H1 (cell line): ENCODE measurements around the gene NADK2. TPM values are rescaled to one million over a fixed set of nuclear protein-coding genes. Genes with fewer than 3 reads are reported as not detected.

Source experiments
- CTCF ChIA-PET: fragments of 300-600 bp; sonication (Branson Sonifier 250); formaldehyde crosslinking; loops from one replicate; lab custom pipeline; 2021; ENCODE audit not compliant: partially characterized antibody; lab: Charles Lee
- POLR2A ChIA-PET: fragments of 300-600 bp; sonication (Branson Sonifier 250); formaldehyde crosslinking; loops from one replicate; lab custom pipeline; 2021; ENCODE audit warnings: inconsistent platforms; ENCODE audit not compliant: partially characterized antibody; lab: Charles Lee
- DNase-seq, 2 experiments: peaks; one replicate each; pipeline versions ENCODE4 v3.0.0 to v3.0.0-alpha.2; 2010 to 2022; ENCODE audit warnings: low spot score in 2 of 2, low read depth in 1 of 2, mixed read lengths in 1 of 2
- FAIRE-seq: peaks from 2 replicates; lab custom pipeline; 2011; peaks lifted over from hg19 to GRCh38; lab: Jason Lieb, UNC
- H2AFZ ChIP-seq: 2 replicates; pipeline ENCODE4 v1.8.1; 2012; ENCODE audit warnings: low read length, inconsistent platforms
- H2AK5ac ChIP-seq: 2 replicates; pipeline ENCODE4 v1.6.1; 2013; ENCODE audit warnings: low read depth, low read length
- H2BK120ac ChIP-seq: replicated peaks from 2 replicates; pipeline ENCODE3; 2013; ENCODE audit warnings: low read depth, low read length, inconsistent platforms
- H2BK12ac ChIP-seq: 2 replicates; pipeline ENCODE4 v1.6.1; 2013; ENCODE audit warnings: low read depth, low read length
- H2BK15ac ChIP-seq: 2 replicates; pipeline ENCODE4 v1.6.1; 2013; ENCODE audit warnings: low read length
- H2BK20ac ChIP-seq: 2 replicates; pipeline ENCODE4 v1.6.1; 2013; ENCODE audit warnings: low read length
- H2BK5ac ChIP-seq: 2 replicates; pipeline ENCODE4 v1.6.1; 2013; ENCODE audit warnings: low read depth, low read length
- H3K14ac ChIP-seq: 2 replicates; pipeline ENCODE4 v1.6.1; 2013; ENCODE audit warnings: inconsistent platforms; ENCODE audit not compliant: insufficient read length
- H3K18ac ChIP-seq: 2 replicates; pipeline ENCODE4 v1.6.1; 2013; ENCODE audit warnings: low read length; ENCODE audit errors: extremely low read depth
- H3K23ac ChIP-seq: 2 replicates; pipeline ENCODE4 v1.6.1; 2013; ENCODE audit warnings: inconsistent platforms; ENCODE audit not compliant: insufficient read length
- H3K23me2 ChIP-seq: 2 replicates; pipeline ENCODE4 v1.6.1; 2013; ENCODE audit warnings: low read depth, low read length
- H3K27ac ChIP-seq: 2 replicates; pipeline ENCODE4 v1.6.1; 2011; ENCODE audit warnings: low read depth, low read length, inconsistent platforms
- H3K27me3 ChIP-seq, 4 experiments: replicated peaks in 1 of 4; 1 replicate in 1 of 4; 2 replicates in 3 of 4; pipeline versions ENCODE4 v1.6.1 to v1.8.1; 2011 to 2013; ENCODE audit warnings: low read length in 3 of 4, mild to moderate bottlenecking in 3 of 4, inconsistent platforms in 2 of 4, mixed read lengths in 2 of 4, moderate library complexity in 1 of 4; ENCODE audit not compliant: control insufficient read depth in 3 of 4, insufficient read depth in 3 of 4; ENCODE audit errors: extremely low read depth in 1 of 4
- H3K36me3 ChIP-seq, 4 experiments: 2 replicates each; pipeline versions ENCODE4 v1.6.1 to v1.8.1; 2011 to 2013; ENCODE audit warnings: mild to moderate bottlenecking in 4 of 4, low read length in 3 of 4, moderate library complexity in 2 of 4, control low read depth in 1 of 4, inconsistent platforms in 1 of 4; ENCODE audit not compliant: insufficient read depth in 4 of 4, control insufficient read depth in 2 of 4
- H3K4ac ChIP-seq: replicated peaks from 2 replicates; pipeline ENCODE3; 2013; ENCODE audit warnings: low read length, low read depth, mixed read lengths, inconsistent platforms; ENCODE audit not compliant: insufficient read length
- H3K4me1 ChIP-seq, 4 experiments: replicated peaks in 1 of 4; 1 replicate in 1 of 4; 2 replicates in 3 of 4; pipeline versions ENCODE4 v1.6.1 to v1.8.1; 2011 to 2013; ENCODE audit warnings: low read length in 3 of 4, inconsistent platforms in 2 of 4, mixed read lengths in 1 of 4; ENCODE audit not compliant: insufficient read depth in 4 of 4, control insufficient read depth in 3 of 4
- H3K4me2 ChIP-seq, 2 experiments: 2 replicates each; pipeline versions ENCODE4 v1.6.1 to v1.8.1; 2011 to 2013; ENCODE audit warnings: low read depth in 2 of 2, low read length in 2 of 2, control low read depth in 1 of 2, inconsistent platforms in 1 of 2, mild to moderate bottlenecking in 1 of 2; ENCODE audit not compliant: insufficient read depth in 1 of 2
- H3K4me3 ChIP-seq, 4 experiments: fragments of 200-600, 300-600 bp in 1 of 4; sonication (generic), shearing (Covaris generic), sonication (Bioruptor Twin) in 1 of 4; 2 replicates each; pipeline versions ENCODE4 v1.5.1 to v1.8.1; 2011 to 2016; ENCODE audit warnings: low read length in 4 of 4, low read depth in 3 of 4, control low read depth in 2 of 4, inconsistent platforms in 2 of 4, mild to moderate bottlenecking in 2 of 4, mixed read lengths in 1 of 4, moderate library complexity in 1 of 4; ENCODE audit not compliant: insufficient read depth in 2 of 4; ENCODE audit errors: extremely low read depth in 1 of 4
- H3K56ac ChIP-seq: replicated peaks from 2 replicates; pipeline ENCODE3; 2013; ENCODE audit warnings: low read depth, mild to moderate bottlenecking, mixed read lengths, low read length, inconsistent platforms; ENCODE audit not compliant: insufficient read length
- H3K79me1 ChIP-seq: 2 replicates; pipeline ENCODE4 v1.6.1; 2013; ENCODE audit warnings: low read depth, low read length, control low read depth
- H3K79me2 ChIP-seq, 2 experiments: 2 replicates each; pipeline versions ENCODE4 v1.6.1 to v1.8.1; 2012 to 2013; ENCODE audit warnings: low read length in 2 of 2, mild to moderate bottlenecking in 2 of 2, inconsistent platforms in 1 of 2; ENCODE audit not compliant: insufficient read depth in 2 of 2, control insufficient read depth in 1 of 2
- H3K9ac ChIP-seq, 4 experiments: replicated peaks in 1 of 4; 1 replicate in 1 of 4; 2 replicates in 3 of 4; pipeline versions ENCODE4 v1.6.1 to v1.8.1; 2011 to 2013; ENCODE audit warnings: low read depth in 3 of 4, low read length in 3 of 4, control low read depth in 2 of 4, mild to moderate bottlenecking in 2 of 4, moderate library complexity in 2 of 4, inconsistent platforms in 1 of 4; ENCODE audit errors: extremely low read depth in 1 of 4
- H3K9me3 ChIP-seq, 2 experiments: 2 replicates each; pipeline versions ENCODE4 v1.6.1 to v1.8.1; 2012 to 2013; ENCODE audit warnings: mild to moderate bottlenecking in 2 of 2, moderate library complexity in 2 of 2, control low read depth in 1 of 2, inconsistent platforms in 1 of 2, low read depth in 1 of 2, low read length in 1 of 2, mixed read lengths in 1 of 2; ENCODE audit not compliant: insufficient read depth in 2 of 2
- H4K20me1 ChIP-seq, 2 experiments: replicated peaks in 1 of 2; 2 replicates each; pipeline versions ENCODE3 to v1.8.1; 2011 to 2013; ENCODE audit warnings: inconsistent platforms in 2 of 2, low read length in 2 of 2, mild to moderate bottlenecking in 1 of 2; ENCODE audit not compliant: insufficient read depth in 2 of 2, control insufficient read depth in 1 of 2
- H4K5ac ChIP-seq: 2 replicates; pipeline ENCODE4 v1.6.1; 2013; ENCODE audit warnings: low read length, low read depth, mixed read lengths, inconsistent platforms; ENCODE audit not compliant: insufficient read length
- H4K8ac ChIP-seq: 2 replicates; pipeline ENCODE4 v1.8.0; 2013; ENCODE audit warnings: mild to moderate bottlenecking, moderate library complexity, low read length, inconsistent platforms; ENCODE audit not compliant: insufficient read depth; ENCODE audit errors: extremely low read depth
- H4K91ac ChIP-seq: replicated peaks from 2 replicates; pipeline ENCODE3; 2013; ENCODE audit warnings: low read length, mixed read lengths, inconsistent platforms; ENCODE audit not compliant: insufficient read length
- BCL11A ChIP-seq, 2 experiments: IDR thresholded peaks; one replicate each; pipeline ENCODE4 v1.6.1; 2011; ENCODE audit warnings: low read depth in 2 of 2, low read length in 2 of 2, mild to moderate bottlenecking in 2 of 2
- CBX8 ChIP-seq: fragments of 300-800, 300-1000 bp; sonication (generic); IDR thresholded peaks from 2 replicates; pipeline ENCODE4 v1.7.1; 2016; ENCODE audit warnings: low read depth, low read length, borderline replicate concordance
- CEBPB ChIP-seq: IDR thresholded peaks from 2 replicates; pipeline ENCODE4 v1.6.1; 2012; ENCODE audit warnings: low read depth, low read length
- CHD1 ChIP-seq: IDR thresholded peaks from 2 replicates; pipeline ENCODE4 v1.6.1; 2012; ENCODE audit warnings: low read depth, low read length, improper control_type of control experiment
- CTBP2 ChIP-seq: IDR thresholded peaks from 2 replicates; pipeline ENCODE4 v1.7.0; 2011; ENCODE audit warnings: borderline replicate concordance, mild to moderate bottlenecking, moderate library complexity, mixed read lengths, low read length; ENCODE audit not compliant: insufficient read depth, insufficient read length
- E2F6 ChIP-seq: IDR thresholded peaks from 2 replicates; pipeline ENCODE4 v1.6.1; 2012; ENCODE audit warnings: inconsistent platforms
- EZH2 ChIP-seq: fragments of 200-600 bp; sonication (generic); IDR thresholded peaks from 2 replicates; pipeline ENCODE4 v1.7.1; 2012; ENCODE audit warnings: low read depth, mild to moderate bottlenecking, moderate library complexity, low read length, inconsistent platforms; ENCODE audit not compliant: severe bottlenecking
- JUND ChIP-seq: IDR thresholded peaks from 2 replicates; pipeline ENCODE4 v1.6.1; 2011; ENCODE audit warnings: mild to moderate bottlenecking, improper control_type of control experiment, low read length
- POLR2A ChIP-seq, 2 experiments: IDR thresholded peaks; 1 replicate in 1 of 2; 2 replicates in 1 of 2; pipeline ENCODE4 v1.6.1; 2011; ENCODE audit warnings: low read depth in 2 of 2, low read length in 2 of 2, mild to moderate bottlenecking in 2 of 2; ENCODE audit errors: control extremely low read depth in 1 of 2
- POLR2AphosphoS5 ChIP-seq: IDR thresholded peaks from 2 replicates; pipeline ENCODE4 v1.6.1; 2011; ENCODE audit warnings: low read depth, low read length
- POU5F1 ChIP-seq: IDR thresholded peaks from 2 replicates; pipeline ENCODE4 v1.6.1; 2011; ENCODE audit warnings: low read depth, mild to moderate bottlenecking, low read length, moderate library complexity
- RAD21 ChIP-seq, 2 experiments: IDR thresholded peaks in 1 of 2; conservative IDR thresholded peaks in 1 of 2; 2 replicates each; pipeline ENCODE4 v1.6.1; 2011; ENCODE audit warnings: low read depth in 2 of 2, low read length in 2 of 2, improper control_type of control experiment in 1 of 2, inconsistent platforms in 1 of 2, mild to moderate bottlenecking in 1 of 2, moderate library complexity in 1 of 2
- SIRT6 ChIP-seq: IDR thresholded peaks from one replicate; pipeline ENCODE4 v1.7.1; 2012; ENCODE audit warnings: low read length, inconsistent platforms
- SUZ12 ChIP-seq: fragments of 200-600 bp; sonication (generic); IDR thresholded peaks from 2 replicates; pipeline ENCODE4 v1.6.1; 2012; ENCODE audit warnings: mild to moderate bottlenecking, inconsistent platforms, low read length, moderate library complexity, mixed read lengths
- TAF7 ChIP-seq: optimal IDR thresholded peaks from 2 replicates; pipeline ENCODE3; 2011; ENCODE audit warnings: low read depth, mild to moderate bottlenecking, inconsistent platforms, low read length, moderate library complexity, borderline replicate concordance
- TBP ChIP-seq: IDR thresholded peaks from 2 replicates; pipeline ENCODE4 v1.6.1; 2011; ENCODE audit warnings: low read depth, low read length, improper control_type of control experiment
- polyA plus RNA-seq, 7 experiments: library from polyadenylated mRNA; depleted of rRNA in 3 of 7; stranded (reverse) in 5 of 7; unstranded in 2 of 7; fragments of >200 nt in 5 of 7; fragments of 200-250 nt in 2 of 7; gene quantifications; 1 replicate in 5 of 7; 2 replicates in 1 of 7; 4 replicates in 1 of 7; pipeline versions ENCODE4 v1.2.1 to v1.2.3, GENCODE V29; 2011 to 2013; ENCODE audit warnings: missing spikeins in 2 of 7, mixed read lengths in 2 of 7
- total RNA-seq: library from RNA; stranded (reverse); fragmentation: NEBNext Ultra II Directional; extraction: Animal tissue kit (Norgen Biotek cat#: 25700); gene quantifications from 2 replicates; pipeline ENCODE4 v1.2.1, GENCODE V29; 2021

The NADK2 gene
- total and polyA plus RNA-seq, 2 of the 8 experiments (the other 6 are each of a cell fraction or from before 2014, with no cell fraction given): 3.4 to 16.1 TPM

GRCh38 chr5:36227046-36227445, 14.7 kb downstream of the NADK2 start:
- no peak overlapping the region for H2BK12ac ChIP-seq
- H2BK20ac ChIP-seq: no peak overlapping the region
- DNase-seq (no peak), FAIRE-seq (no peak)
- no peak overlapping the region for H3K9ac ChIP-seq
- H2AFZ ChIP-seq: no peak overlapping the region
- H2BK15ac ChIP-seq: no peak overlapping the region
- no peaks in the 10 kb centered on the region for H4K20me1 ChIP-seq
- H3K79me1 ChIP-seq: no peaks in the 10 kb centered on the region
- ChIA-PET CTCF (interaction anchor here (0.6 to 1.4 kb wide), 2 partner anchors 463 to 1112 kb away, joined by 3 read pairs; no protein-coding TSS in a partner anchor), POLR2A (no interaction called here)
- H3K4me3 ChIP-seq: no peak overlapping the region
- H3K27ac ChIP-seq: no peak overlapping the region
- no peak overlapping the region for H2BK120ac ChIP-seq
- no peak overlapping the region for H3K4ac ChIP-seq
- no peak overlapping the region for H3K14ac ChIP-seq
- H4K91ac ChIP-seq: no peak overlapping the region
- H3K27me3 ChIP-seq: peaks cover 0 to 2% (median 0%) of the 10 kb centered on the region in 4 experiments; a peak in 1 of 7 replicates
- no peak overlapping the region for H2BK5ac ChIP-seq
- H3K36me3 ChIP-seq: no peaks in the 10 kb centered on the region; a peak in 1 of 8 replicates
- H3K79me2 ChIP-seq: no peaks in the 10 kb centered on the region
- H3K23me2 ChIP-seq: 0 out of 2 replicates have a peak, but pooled peaks cover 2% of the 10 kb centered on the region
- H2AK5ac ChIP-seq: no peak overlapping the region
- H3K9me3 ChIP-seq: no peaks in the 10 kb centered on the region
- H4K8ac ChIP-seq: no peak overlapping the region
- H4K5ac ChIP-seq: no peak overlapping the region
- H3K18ac ChIP-seq: no peak overlapping the region
- no peak overlapping the region for H3K56ac ChIP-seq
- no peak overlapping the region for H3K4me2 ChIP-seq
- no peaks in the 10 kb centered on the region for H3K4me1 ChIP-seq
- no peak overlapping the region for H3K23ac ChIP-seq
- TF ChIP-seq POLR2A (IDR thresholded peaks at IDR 0.05; ENCODE audit: control extremely low read depth in 1 of 2, low read depth in 2 of 2, low read length in 2 of 2) (no peak), CEBPB (no peak), JUND (no peak), CTBP2 (no peak), BCL11A (IDR thresholded peaks at IDR 0.05; ENCODE audit: low read depth in 2 of 2, low read length in 2 of 2) (no peak), TBP (no peak), SUZ12 (no peak), E2F6 (no peak), SIRT6 (no peak), POU5F1 (no peak), CBX8 (no peak), EZH2 (no peak), TAF7 (no peak), CHD1 (no peak), RAD21 (IDR thresholded peaks at IDR 0.05 in 1 of 2, conservative IDR thresholded peaks at IDR 0.05 in 1 of 2; ENCODE audit: low read depth in 2 of 2, low read length in 2 of 2) (no peak), POLR2AphosphoS5 (no peak)
